HCT116 (cell line): Measurements from ENCODE around the gene LAMTOR5.

ENCODE experiments used
- ATF3 ChIP-seq: IDR thresholded peaks from 2 replicates; pipeline ENCODE4 v1.6.1; 2012
- CTCF ChIP-seq, 3 experiments: fragments of 200-600 bp in 1 of 3; sonication (generic) in 1 of 3; IDR thresholded peaks in 2 of 3; conservative IDR thresholded peaks in 1 of 3; 2 replicates each; pipeline ENCODE4 v1.5.1; 2012 to 2017; ENCODE audit warnings: low read depth in 2 of 3, low read length in 2 of 3, antibody characterized with exemption in 1 of 3, borderline replicate concordance in 1 of 3, control low read depth in 1 of 3, mild to moderate bottlenecking in 1 of 3, mixed read lengths in 1 of 3, mixed run types in 1 of 3, moderate library complexity in 1 of 3; ENCODE audit not compliant: insufficient read depth in 1 of 3

GRCh38 chr1:110420874-110421793 is 13.6 kb upstream of the LAMTOR5 start:
- TF ChIP-seq CTCF (IDR thresholded peaks at IDR 0.05 in 2 of 3, conservative IDR thresholded peaks at IDR 0.05 in 1 of 3; ENCODE audit: borderline replicate concordance in 1 of 3, insufficient read depth in 1 of 3, low read depth in 2 of 3, low read length in 2 of 3) (no peak), ATF3 (no peak)
